Ovary (tissue), 3 donors: ENCODE data around the gene UBE2N.

Source experiments
- EP300 ChIP-seq: sonication (generic); formaldehyde crosslinking; IDR thresholded peaks from one replicate; pipeline ENCODE4 v1.6.1; 2017; ENCODE audit warnings: antibody characterized with exemption
- POLR2A ChIP-seq: fragments of 450-650 bp; IDR thresholded peaks from one replicate; pipeline ENCODE4 v1.6.1; 2017; ENCODE audit warnings: antibody characterized with exemption, mild to moderate bottlenecking, moderate library complexity
- TF ChIP-seq, protein P1 (sequence below), 3 donors: fragments of 450-650 bp in 2 of 3; fragments of 200-600 bp in 1 of 3; IDR thresholded peaks; one replicate each; pipeline versions ENCODE4 v1.5.1 to v1.8.0; 2016 to 2022; ENCODE audit warnings: antibody characterized with exemption in 3 of 3, mild to moderate bottlenecking in 1 of 3
- donor health status: DM: no; HTN: no; CAD: no.

DNA sequence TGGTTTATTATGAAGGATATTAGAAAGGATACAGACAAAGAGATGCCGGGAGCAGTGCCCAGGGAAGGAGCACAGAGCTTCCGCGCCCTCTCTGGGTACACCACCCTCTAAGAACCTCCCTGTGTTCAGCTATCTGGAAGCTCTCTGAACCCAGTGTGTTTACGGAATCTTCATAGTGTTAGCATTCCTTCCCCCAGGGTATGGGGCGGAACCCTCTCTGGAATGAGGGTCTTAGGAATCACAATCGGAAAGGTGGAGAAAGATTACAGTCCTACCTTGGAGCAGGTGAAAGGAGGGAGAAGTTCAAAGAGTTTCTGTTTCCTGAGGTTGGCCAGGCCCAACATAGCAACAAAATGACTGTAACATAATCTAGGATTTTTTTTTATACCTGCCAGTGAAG is 70.8 kb downstream of the UBE2N start:
- TF ChIP-seq POLR2A (no peak), EP300 (no peak)
- TF ChIP-seq, protein P1, sequence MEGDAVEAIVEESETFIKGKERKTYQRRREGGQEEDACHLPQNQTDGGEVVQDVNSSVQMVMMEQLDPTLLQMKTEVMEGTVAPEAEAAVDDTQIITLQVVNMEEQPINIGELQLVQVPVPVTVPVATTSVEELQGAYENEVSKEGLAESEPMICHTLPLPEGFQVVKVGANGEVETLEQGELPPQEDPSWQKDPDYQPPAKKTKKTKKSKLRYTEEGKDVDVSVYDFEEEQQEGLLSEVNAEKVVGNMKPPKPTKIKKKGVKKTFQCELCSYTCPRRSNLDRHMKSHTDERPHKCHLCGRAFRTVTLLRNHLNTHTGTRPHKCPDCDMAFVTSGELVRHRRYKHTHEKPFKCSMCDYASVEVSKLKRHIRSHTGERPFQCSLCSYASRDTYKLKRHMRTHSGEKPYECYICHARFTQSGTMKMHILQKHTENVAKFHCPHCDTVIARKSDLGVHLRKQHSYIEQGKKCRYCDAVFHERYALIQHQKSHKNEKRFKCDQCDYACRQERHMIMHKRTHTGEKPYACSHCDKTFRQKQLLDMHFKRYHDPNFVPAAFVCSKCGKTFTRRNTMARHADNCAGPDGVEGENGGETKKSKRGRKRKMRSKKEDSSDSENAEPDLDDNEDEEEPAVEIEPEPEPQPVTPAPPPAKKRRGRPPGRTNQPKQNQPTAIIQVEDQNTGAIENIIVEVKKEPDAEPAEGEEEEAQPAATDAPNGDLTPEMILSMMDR (IDR thresholded peaks at IDR 0.05) = no peak
